Gastrocnemius medialis (tissue), 4 donors: Measurements from ENCODE around the gene PXT1. TPM values are rescaled to one million over a fixed set of nuclear protein-coding genes. Genes with fewer than 3 reads are reported as not detected.

Experiments
- total RNA-seq, 4 donors: library from RNA; depleted of rRNA; stranded (reverse); fragments of >200 nt; gene quantifications; one replicate each; pipeline versions ENCODE4 v1.1.0 to v1.2.3, GENCODE V29; 2016

Gene PXT1
- total RNA-seq, 4 donors from 2014 or later, result not detected

Other genes with a start within 250 kb of the PXT1 start
- gene BRPF3, start 246.1 kb downstream of the PXT1 start, total RNA-seq, result 10 to 100 TPM; 14.9 to 35.5 (median 28.2) TPM
- not detected for gene PNPLA1, start 172.8 kb downstream of the PXT1 start, total RNA-seq
- gene BNIP5, start 106.0 kb downstream of the PXT1 start, total RNA-seq, result not detected
- gene ETV7, start 55.2 kb downstream of the PXT1 start, total RNA-seq, result not detected
- gene KCTD20, start 146 bp upstream of the PXT1 start, total RNA-seq, result 10 to 100 TPM; 28.7 to 39.7 (median 32.9) TPM
- 10 to 100 TPM; 10.8 to 14.8 (median 12.7) TPM for gene STK38, start 104.6 kb upstream of the PXT1 start, total RNA-seq
- 100 to 1,000 TPM in 1 of 4 donors, 10 to 100 TPM in 3; 66.3 to 118 (median 83.2) TPM for gene SRSF3, start 151.5 kb upstream of the PXT1 start, total RNA-seq
- 100 to 1,000 TPM; 110 to 346 (median 260) TPM for gene CDKN1A, start 235.9 kb upstream of the PXT1 start, total RNA-seq